ENCODE results near the gene SHC4.

The SHC4 gene

DNA sequence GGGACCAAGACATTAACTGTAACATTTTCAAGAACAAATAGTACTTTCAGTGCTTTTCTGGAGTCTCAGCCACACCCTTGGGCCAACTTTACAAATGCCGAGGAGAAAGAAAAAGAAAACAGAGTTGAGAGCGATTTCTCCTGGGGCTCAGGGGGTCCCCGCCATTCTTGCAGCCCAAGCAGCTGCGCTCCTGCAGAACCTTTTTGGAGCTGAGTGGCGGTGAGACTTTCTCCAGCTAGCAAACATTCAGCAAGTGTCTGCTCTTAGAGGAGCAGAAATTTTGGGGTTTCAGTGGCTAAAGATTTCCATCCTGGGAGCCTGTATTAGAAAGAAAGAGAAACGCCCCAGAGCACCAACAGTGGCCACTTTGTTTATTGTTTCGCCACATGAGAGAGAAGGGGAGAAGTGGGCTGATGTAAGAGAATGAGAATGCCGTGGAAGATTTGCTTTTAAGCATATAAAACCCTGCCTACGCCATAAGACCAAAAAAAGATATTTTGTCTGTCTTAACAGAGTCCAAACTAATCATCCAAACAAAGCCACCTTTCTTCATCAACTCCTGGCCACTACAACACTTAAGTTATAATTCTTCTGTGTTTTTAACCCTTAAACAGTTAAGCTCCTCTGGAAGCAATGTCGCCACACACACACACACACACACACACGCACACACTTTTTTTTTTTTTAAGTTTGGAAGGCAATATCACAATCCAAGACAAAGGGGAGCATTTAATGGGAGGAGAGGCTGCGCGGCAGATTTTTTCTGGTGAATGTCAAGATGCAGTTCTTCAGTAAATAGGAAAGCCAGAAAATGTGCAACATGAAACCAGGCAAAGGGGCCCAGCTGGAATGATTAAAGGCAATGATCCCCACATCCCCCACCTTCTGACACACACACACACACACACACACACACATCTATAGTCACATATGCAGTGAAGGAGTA is 66.6 kb downstream of the SHC4 start:
- DNase-seq (ENCODE audit: low spot score): no peak
- no peak overlapping the region for H3K27ac ChIP-seq
- ChIA-PET POLR2A (ENCODE audit: low non-redundant PET) (no interaction called here), CTCF (interaction anchor here (0.5 kb wide), 1 partner anchor 612 kb away, joined by 3 read pairs; no protein-coding TSS in a partner anchor)
- TF ChIP-seq, protein P1, sequence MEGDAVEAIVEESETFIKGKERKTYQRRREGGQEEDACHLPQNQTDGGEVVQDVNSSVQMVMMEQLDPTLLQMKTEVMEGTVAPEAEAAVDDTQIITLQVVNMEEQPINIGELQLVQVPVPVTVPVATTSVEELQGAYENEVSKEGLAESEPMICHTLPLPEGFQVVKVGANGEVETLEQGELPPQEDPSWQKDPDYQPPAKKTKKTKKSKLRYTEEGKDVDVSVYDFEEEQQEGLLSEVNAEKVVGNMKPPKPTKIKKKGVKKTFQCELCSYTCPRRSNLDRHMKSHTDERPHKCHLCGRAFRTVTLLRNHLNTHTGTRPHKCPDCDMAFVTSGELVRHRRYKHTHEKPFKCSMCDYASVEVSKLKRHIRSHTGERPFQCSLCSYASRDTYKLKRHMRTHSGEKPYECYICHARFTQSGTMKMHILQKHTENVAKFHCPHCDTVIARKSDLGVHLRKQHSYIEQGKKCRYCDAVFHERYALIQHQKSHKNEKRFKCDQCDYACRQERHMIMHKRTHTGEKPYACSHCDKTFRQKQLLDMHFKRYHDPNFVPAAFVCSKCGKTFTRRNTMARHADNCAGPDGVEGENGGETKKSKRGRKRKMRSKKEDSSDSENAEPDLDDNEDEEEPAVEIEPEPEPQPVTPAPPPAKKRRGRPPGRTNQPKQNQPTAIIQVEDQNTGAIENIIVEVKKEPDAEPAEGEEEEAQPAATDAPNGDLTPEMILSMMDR (conservative IDR thresholded peaks at IDR 0.05; ENCODE audit: low read depth): no peak

DNA sequence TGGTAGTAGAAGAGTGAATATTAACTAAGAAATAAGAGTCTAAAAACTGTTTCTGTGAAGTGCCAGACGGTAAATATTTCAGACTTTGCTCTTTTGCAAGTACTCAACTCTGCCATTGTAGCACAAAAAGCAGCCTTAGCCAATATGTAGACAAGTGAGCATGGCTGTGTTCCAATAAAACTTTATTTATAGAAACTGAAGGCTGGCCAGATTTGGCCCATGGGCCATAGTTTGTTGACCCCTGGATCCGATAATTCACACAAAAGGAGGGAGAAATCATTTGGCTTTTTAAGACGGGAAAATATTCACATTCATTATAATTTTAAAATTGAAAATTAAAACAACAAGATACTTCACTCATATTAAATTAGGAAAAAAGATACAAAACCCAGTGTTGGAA is 70.4 kb downstream of the SHC4 start:
- TF ChIP-seq, protein P1 (conservative IDR thresholded peaks at IDR 0.05; ENCODE audit: low read depth): no peak
- no peak overlapping the region for H3K27ac ChIP-seq
- ChIA-PET POLR2A (ENCODE audit: low non-redundant PET) (no interaction called here), CTCF (no interaction called here)
- no peak for DNase-seq (ENCODE audit: low spot score)

DNA sequence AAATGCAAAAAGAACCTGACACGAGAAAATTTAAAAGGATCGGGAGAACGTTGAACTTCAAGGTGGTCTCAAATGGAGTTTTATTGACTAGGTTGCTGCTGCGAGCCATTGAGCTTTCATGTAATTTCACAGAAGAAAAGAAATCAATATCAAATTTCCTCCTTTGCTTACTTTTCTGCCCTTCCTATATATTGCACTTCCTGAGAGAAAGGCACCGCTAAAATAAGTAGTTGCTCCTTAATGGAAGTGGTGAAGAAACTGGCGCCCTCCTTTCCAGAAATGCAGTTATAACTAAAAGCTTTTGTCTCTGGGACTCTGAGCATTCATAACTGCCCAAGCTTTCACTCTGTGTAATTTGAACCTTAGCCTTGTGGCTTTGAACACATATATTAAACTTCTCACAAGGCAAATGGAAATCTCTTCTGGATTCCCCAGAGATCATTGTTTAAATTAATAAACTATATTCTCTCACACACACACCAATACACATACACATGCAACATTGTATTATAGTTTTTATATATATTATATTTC is 72.4 kb downstream of the SHC4 start:
- POLR2A ChIA-PET (ENCODE audit: low non-redundant PET): no interaction called here
- CTCF ChIA-PET: interaction anchor here (0.9 to 1.3 kb wide), 2 partner anchors 14 to 84 kb away, joined by 3 to 4 read pairs; no protein-coding TSS in a partner anchor

DNA sequence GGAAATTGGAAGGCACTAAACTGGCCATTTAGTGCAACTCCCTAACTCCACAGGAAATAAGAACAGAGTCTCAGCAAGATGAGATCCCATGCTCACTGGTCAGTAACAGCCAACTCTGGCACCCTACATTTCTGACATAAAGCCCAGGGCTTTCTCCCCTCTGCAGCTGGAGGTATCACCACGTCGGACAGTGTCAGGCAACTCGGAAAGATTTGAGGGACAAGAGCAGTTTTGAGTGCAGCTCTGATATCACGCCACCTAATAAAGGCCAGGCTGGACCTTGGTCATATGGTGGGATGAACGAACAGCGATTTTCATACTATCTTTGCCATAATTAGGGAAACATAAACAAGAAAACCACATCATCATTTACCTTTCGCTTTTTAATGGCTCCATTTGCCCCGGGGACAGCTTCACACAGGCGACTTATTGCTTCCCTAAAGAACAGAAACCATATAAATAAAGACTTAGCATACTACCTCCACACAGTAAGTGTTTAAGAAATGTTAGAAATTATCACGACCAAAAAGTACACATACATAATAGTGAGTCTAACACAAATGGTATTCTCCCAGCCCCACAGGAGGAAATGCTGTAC is 73.2 kb downstream of the SHC4 start:
- TF ChIP-seq, protein P1 (conservative IDR thresholded peaks at IDR 0.05; ENCODE audit: low read depth): no peak
- CTCF ChIA-PET: interaction anchor here (0.9 to 1.3 kb wide), 3 partner anchors 15 to 85 kb away, joined by 3 to 4 read pairs (median 4); no protein-coding TSS in a partner anchor
- no peak overlapping the region for H3K27ac ChIP-seq
- POLR2A ChIA-PET (ENCODE audit: low non-redundant PET): no interaction called here
- no peak for DNase-seq (ENCODE audit: low spot score)

More for the DNA sequence above, 72.4 kb downstream of the SHC4 start:
- H3K27ac ChIP-seq: no peak overlapping the region
- TF ChIP-seq, protein P1 (conservative IDR thresholded peaks at IDR 0.05; ENCODE audit: low read depth): no peak
- no peak for DNase-seq (ENCODE audit: low spot score)

DNA sequence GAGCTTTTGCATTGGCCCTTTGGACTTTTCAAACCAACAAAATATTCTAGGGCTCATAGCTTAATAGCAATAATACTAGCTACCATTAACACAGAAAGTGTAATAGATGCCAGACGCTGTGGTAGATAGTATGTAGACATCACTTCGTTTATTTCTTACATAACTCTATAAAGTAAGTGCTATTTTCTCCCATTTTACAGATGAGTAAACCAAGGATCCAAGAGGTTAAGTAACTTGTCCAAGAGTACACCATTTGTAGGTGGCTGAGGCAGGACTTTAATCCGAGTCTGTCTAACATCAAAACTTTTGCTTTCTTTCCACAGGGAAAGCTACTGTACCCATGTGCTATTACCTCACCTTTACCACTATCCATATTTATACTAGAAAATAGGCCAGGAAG is 73.8 kb downstream of the SHC4 start:
- TF ChIP-seq, protein P1 (conservative IDR thresholded peaks at IDR 0.05; ENCODE audit: low read depth): no peak
- ChIA-PET CTCF (interaction anchor here (1.0 to 1.3 kb wide), 3 partner anchors 16 to 77 kb away, joined by 3 to 4 read pairs (median 3); no protein-coding TSS in a partner anchor), POLR2A (ENCODE audit: low non-redundant PET) (no interaction called here)
- H3K27ac ChIP-seq: no peak overlapping the region
- DNase-seq (ENCODE audit: low spot score): no peak

DNA sequence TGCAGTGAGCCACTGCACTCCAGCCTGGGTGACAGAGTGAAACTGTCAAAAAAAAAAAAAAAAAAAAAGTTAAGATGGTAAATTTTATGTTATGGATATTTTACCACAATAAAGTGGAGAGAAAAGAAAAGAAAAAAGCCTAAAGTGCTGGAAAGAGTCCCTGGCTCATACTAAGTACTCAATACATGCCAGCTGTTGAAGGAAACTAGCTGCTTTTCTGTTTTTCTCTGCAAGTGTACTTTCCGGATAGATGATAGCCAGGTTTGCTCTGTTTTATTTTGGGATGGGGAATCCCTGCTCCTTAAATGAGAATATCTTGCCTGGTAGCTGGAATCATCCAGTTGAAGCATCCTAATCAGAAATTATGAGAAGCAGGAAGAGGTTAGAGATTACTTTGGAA is 74.9 kb downstream of the SHC4 start:
- TF ChIP-seq, protein P1 (conservative IDR thresholded peaks at IDR 0.05; ENCODE audit: low read depth): no peak
- POLR2A ChIA-PET (ENCODE audit: low non-redundant PET): no interaction called here
- H3K27ac ChIP-seq: no peak overlapping the region
- CTCF ChIA-PET: interaction anchor here (0.8 to 1.1 kb wide), 2 partner anchors 13 to 27 kb away, joined by 3 read pairs; no protein-coding TSS in a partner anchor
- no peak for DNase-seq (ENCODE audit: low spot score)
